H1 (cell line): ENCODE data around the gene NXPH3. TPM values are rescaled to one million over a fixed set of nuclear protein-coding genes. Genes with fewer than 3 reads are reported as not detected.

Source experiments
- CTCF ChIP-seq, 3 experiments: IDR thresholded peaks; 1 replicate in 2 of 3; 2 replicates in 1 of 3; pipeline versions ENCODE4 v1.5.1 to v1.6.1; 2011; ENCODE audit warnings: low read length in 3 of 3, mild to moderate bottlenecking in 3 of 3, inconsistent platforms in 2 of 3, low read depth in 1 of 3, moderate library complexity in 1 of 3; ENCODE audit not compliant: insufficient read depth in 1 of 3; ENCODE audit errors: control extremely low read depth in 1 of 3
- SIX5 ChIP-seq: IDR thresholded peaks from 2 replicates; pipeline ENCODE4 v1.6.1; 2011; ENCODE audit warnings: mild to moderate bottlenecking, low read depth, low read length
- ZNF274 ChIP-seq: IDR thresholded peaks from 2 replicates; pipeline ENCODE4 v1.7.0; 2012; ENCODE audit warnings: low read length, borderline replicate concordance; ENCODE audit errors: extremely low read depth
- polyA plus RNA-seq, 7 experiments: library from polyadenylated mRNA; depleted of rRNA in 3 of 7; stranded (reverse) in 5 of 7; unstranded in 2 of 7; fragments of >200 nt in 5 of 7; fragments of 200-250 nt in 2 of 7; gene quantifications; 1 replicate in 5 of 7; 2 replicates in 1 of 7; 4 replicates in 1 of 7; pipeline versions ENCODE4 v1.2.1 to v1.2.3, GENCODE V29; 2011 to 2013; ENCODE audit warnings: missing spikeins in 2 of 7, mixed read lengths in 2 of 7
- total RNA-seq: library from RNA; stranded (reverse); fragmentation: NEBNext Ultra II Directional; extraction: Animal tissue kit (Norgen Biotek cat#: 25700); gene quantifications from 2 replicates; pipeline ENCODE4 v1.2.1, GENCODE V29; 2021

Gene NXPH3
- total and polyA plus RNA-seq, 2 of the 8 experiments (the other 6 are each of a cell fraction or from before 2014, with no cell fraction given) = 2.5 to 3.7 TPM

GRCh38 chr17:49581648-49581998, 6.0 kb downstream of the NXPH3 start (continued):
- TF ChIP-seq CTCF (IDR thresholded peaks at IDR 0.05; ENCODE audit: control extremely low read depth in 1 of 3, insufficient read depth in 1 of 3, low read depth in 1 of 3, low read length in 3 of 3) = no peak
- no peak for TF ChIP-seq ZNF274
- TF ChIP-seq SIX5 = no peak
- TF ChIP-seq, all 59 proteins: peak for 0
